MM.1S (cell line): ENCODE data around the gene CPNE7.

Experiments
- DNase-seq: peaks from one replicate; pipeline ENCODE4 v3.0.0-alpha.2; 2015
- H2AFZ ChIP-seq: fragments of 300-600 bp; sonication (generic); 2 replicates; pipeline ENCODE4 v1.6.0; 2016; ENCODE audit warnings: antibody characterized with exemption, low read length
- H3F3A ChIP-seq: fragments of 300-600 bp; sonication (generic); 2 replicates; pipeline ENCODE4 v1.6.1; 2016; ENCODE audit warnings: mild to moderate bottlenecking, antibody characterized with exemption, low read length, moderate library complexity, mixed read lengths; ENCODE audit not compliant: insufficient read depth
- H3K27ac ChIP-seq: fragments of 300-600 bp; sonication (generic); 2 replicates; pipeline ENCODE4 v1.5.1; 2016; ENCODE audit warnings: mild to moderate bottlenecking, low read length
- H3K27me3 ChIP-seq: fragments of 300-600 bp; sonication (generic); replicated peaks from 2 replicates; pipeline ENCODE4 v1.6.0; 2016; ENCODE audit warnings: low read length; ENCODE audit not compliant: insufficient read depth
- H3K36me3 ChIP-seq: fragments of 300-600 bp; sonication (generic); replicated peaks from 2 replicates; pipeline ENCODE4 v1.6.1; 2016; ENCODE audit warnings: mild to moderate bottlenecking, low read length, mixed read lengths; ENCODE audit not compliant: insufficient read depth
- H3K4me1 ChIP-seq: fragments of 300-600 bp; sonication (generic); 2 replicates; pipeline ENCODE4 v1.6.1; 2016; ENCODE audit warnings: low read length, mixed read lengths
- H3K4me2 ChIP-seq: fragments of 300-600 bp; sonication (generic); 2 replicates; pipeline ENCODE4 v1.6.0; 2016; ENCODE audit warnings: low read depth, low read length
- H3K4me3 ChIP-seq: fragments of 300-600 bp; sonication (generic); 2 replicates; pipeline ENCODE4 v1.5.1; 2016; ENCODE audit warnings: low read length, mixed read lengths
- H3K79me2 ChIP-seq: fragments of 300-600 bp; sonication (generic); 2 replicates; pipeline ENCODE4 v1.6.1; 2016; ENCODE audit warnings: mixed run types, low read length, mixed read lengths
- H3K9ac ChIP-seq: fragments of 300-600 bp; sonication (generic); 2 replicates; pipeline ENCODE4 v1.6.1; 2016; ENCODE audit warnings: low read length, mixed read lengths
- H3K9me2 ChIP-seq: fragments of 300-600 bp; sonication (generic); replicated peaks from 2 replicates; pipeline ENCODE4 v1.6.1; 2016; ENCODE audit warnings: mild to moderate bottlenecking, low read length, mixed read lengths; ENCODE audit not compliant: insufficient read depth
- H3K9me3 ChIP-seq: fragments of 300-600 bp; sonication (generic); replicated peaks from 2 replicates; pipeline ENCODE4 v1.6.1; 2016; ENCODE audit warnings: mild to moderate bottlenecking, low read length, mixed read lengths; ENCODE audit not compliant: insufficient read depth
- H4K20me1 ChIP-seq: fragments of 300-600 bp; sonication (generic); 2 replicates; pipeline ENCODE4 v1.6.1; 2016; ENCODE audit warnings: mild to moderate bottlenecking, low read length, moderate library complexity, mixed read lengths; ENCODE audit not compliant: insufficient read depth
- EZH2 ChIP-seq: fragments of 300-600 bp; sonication (generic); optimal IDR thresholded peaks from 2 replicates; pipeline ENCODE3; 2017; ENCODE audit warnings: low read depth, mild to moderate bottlenecking, antibody characterized with exemption, low read length, mixed read lengths
- EZH2phosphoT487 ChIP-seq: fragments of 300-600 bp; sonication (generic); IDR thresholded peaks from 2 replicates; pipeline ENCODE4 v1.6.1; 2018; ENCODE audit warnings: antibody characterized with exemption, low read length
- TF ChIP-seq, protein P1 (sequence below): fragments of 300-600 bp; sonication (generic); IDR thresholded peaks from 2 replicates; pipeline ENCODE4 v1.5.1; 2016; ENCODE audit warnings: antibody characterized with exemption, low read length, mixed read lengths

Gene CPNE7

GRCh38 chr16:89636663-89637062 lies 61.1 kb downstream of the CPNE7 start:
- Histone ChIP-seq H3K36me3 (no peaks in the 10 kb centered on the region), H3K4me2 (no peak overlapping the region)

DNA sequence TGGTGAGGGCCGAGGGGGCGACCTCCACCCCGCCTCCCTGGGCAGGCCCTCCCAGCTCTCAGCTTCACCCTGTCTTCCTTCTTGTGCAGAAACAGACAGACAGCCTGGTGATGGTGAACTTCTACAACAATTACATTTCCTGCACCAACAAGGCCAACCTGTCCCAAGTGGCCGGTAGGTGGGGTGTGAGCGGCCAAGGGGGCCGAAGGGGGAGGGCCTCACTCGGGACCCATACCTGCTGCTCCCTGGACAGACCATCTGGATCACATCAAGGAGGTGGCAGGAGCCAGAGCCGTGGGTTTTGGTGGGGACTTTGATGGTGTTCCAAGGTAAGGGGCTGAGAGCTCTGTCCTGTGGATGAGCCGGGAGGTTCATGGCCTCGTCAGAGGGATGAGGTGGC lies 61.8 kb downstream of the CPNE7 start:
- Histone ChIP-seq H3K79me2 (no peaks in the 10 kb centered on the region), H3K9me2 (no peaks in the 10 kb centered on the region), H3K4me1 (no peaks in the 10 kb centered on the region), H3K27ac (no peak overlapping the region), H3K4me2 (no peak overlapping the region), H3K27me3 (peaks cover 13% of the 10 kb centered on the region), H3K4me3 (no peak overlapping the region), H3K9ac (no peak overlapping the region), H4K20me1 (no peaks in the 10 kb centered on the region), H3K36me3 (no peaks in the 10 kb centered on the region), H3F3A (no peaks in the 10 kb centered on the region), H2AFZ (no peak overlapping the region), H3K9me3 (no peaks in the 10 kb centered on the region)
- TF ChIP-seq EZH2phosphoT487 (no peak), EZH2 (no peak)
- TF ChIP-seq, protein P1, sequence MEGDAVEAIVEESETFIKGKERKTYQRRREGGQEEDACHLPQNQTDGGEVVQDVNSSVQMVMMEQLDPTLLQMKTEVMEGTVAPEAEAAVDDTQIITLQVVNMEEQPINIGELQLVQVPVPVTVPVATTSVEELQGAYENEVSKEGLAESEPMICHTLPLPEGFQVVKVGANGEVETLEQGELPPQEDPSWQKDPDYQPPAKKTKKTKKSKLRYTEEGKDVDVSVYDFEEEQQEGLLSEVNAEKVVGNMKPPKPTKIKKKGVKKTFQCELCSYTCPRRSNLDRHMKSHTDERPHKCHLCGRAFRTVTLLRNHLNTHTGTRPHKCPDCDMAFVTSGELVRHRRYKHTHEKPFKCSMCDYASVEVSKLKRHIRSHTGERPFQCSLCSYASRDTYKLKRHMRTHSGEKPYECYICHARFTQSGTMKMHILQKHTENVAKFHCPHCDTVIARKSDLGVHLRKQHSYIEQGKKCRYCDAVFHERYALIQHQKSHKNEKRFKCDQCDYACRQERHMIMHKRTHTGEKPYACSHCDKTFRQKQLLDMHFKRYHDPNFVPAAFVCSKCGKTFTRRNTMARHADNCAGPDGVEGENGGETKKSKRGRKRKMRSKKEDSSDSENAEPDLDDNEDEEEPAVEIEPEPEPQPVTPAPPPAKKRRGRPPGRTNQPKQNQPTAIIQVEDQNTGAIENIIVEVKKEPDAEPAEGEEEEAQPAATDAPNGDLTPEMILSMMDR: no peak
- DNase-seq: no peak

More at GRCh38 chr16:89636663-89637062, 61.1 kb downstream of the CPNE7 start:
- no peak for DNase-seq
- Histone ChIP-seq H3K4me1 (no peaks in the 10 kb centered on the region), H3K27me3 (peaks cover 10% of the 10 kb centered on the region), H3K79me2 (no peaks in the 10 kb centered on the region), H3K9me2 (no peaks in the 10 kb centered on the region), H3K4me3 (no peak overlapping the region), H3K27ac (no peak overlapping the region), H3K9ac (no peak overlapping the region), H2AFZ (no peak overlapping the region), H3K9me3 (no peaks in the 10 kb centered on the region), H3F3A (no peaks in the 10 kb centered on the region), H4K20me1 (no peaks in the 10 kb centered on the region)
- TF ChIP-seq EZH2phosphoT487: no peak
- TF ChIP-seq, protein P1: no peak
- no peak for TF ChIP-seq EZH2

- Histone ChIP-seq H4K20me1 (no peaks in the 10 kb centered on the region), H3K27me3 (peaks cover 8% of the 10 kb centered on the region), H3K9ac (no peak overlapping the region), H3K9me3 (no peaks in the 10 kb centered on the region), H3K27ac (no peak overlapping the region), H3K4me1 (no peaks in the 10 kb centered on the region), H3K4me2 (no peak overlapping the region), H3F3A (no peaks in the 10 kb centered on the region), H3K36me3 (no peaks in the 10 kb centered on the region), H3K4me3 (no peak overlapping the region), H2AFZ (no peak overlapping the region), H3K79me2 (no peaks in the 10 kb centered on the region), H3K9me2 (no peaks in the 10 kb centered on the region)
- no peak for DNase-seq
- no peak for TF ChIP-seq EZH2phosphoT487
- TF ChIP-seq, protein P1: no peak
Measured at GRCh38 chr16:89638455-89638854, 62.9 kb downstream of the CPNE7 start.
